HepG2 (cell line): Measurements from ENCODE around the gene KRT34.

Experiments
- CENPX ChIP-seq: sonication (generic); formaldehyde crosslinking; IDR thresholded peaks from 2 replicates; pipeline ENCODE4 v1.9.0; 2021; ENCODE audit warnings: mild to moderate bottlenecking, missing genetic modification reagents, moderate library complexity
- EEA1 ChIP-seq: sonication (generic); formaldehyde crosslinking; IDR thresholded peaks from 2 replicates; pipeline ENCODE4 v1.5.1; 2020; ENCODE audit warnings: mild to moderate bottlenecking, missing genetic modification reagents, borderline replicate concordance
- KLF9 ChIP-seq: IDR thresholded peaks from 2 replicates; pipeline ENCODE4 v1.6.1; 2016; ENCODE audit warnings: low read depth
- MXI1 ChIP-seq: IDR thresholded peaks from 3 replicates; pipeline ENCODE4 v1.6.1; 2012; ENCODE audit warnings: low read depth, low read length, inconsistent platforms, borderline replicate concordance
- NAIF1 ChIP-seq: sonication (generic); formaldehyde crosslinking; IDR thresholded peaks from 2 replicates; pipeline ENCODE4 v1.5.0; 2020; ENCODE audit warnings: mild to moderate bottlenecking, missing genetic modification reagents, borderline replicate concordance
- YY1 ChIP-seq: IDR thresholded peaks from 2 replicates; pipeline ENCODE4 v1.6.1; 2011; ENCODE audit warnings: low read length, low read depth, moderate library complexity, mild to moderate bottlenecking; ENCODE audit not compliant: insufficient read depth, insufficient replicate concordance
- ZFYVE20 ChIP-seq: sonication (generic); formaldehyde crosslinking; IDR thresholded peaks from 2 replicates; pipeline ENCODE4 v1.8.0; 2023; ENCODE audit warnings: low read depth, mild to moderate bottlenecking, moderate library complexity, missing genetic modification reagents, borderline replicate concordance
- ZNF75D ChIP-seq: sonication (generic); formaldehyde crosslinking; IDR thresholded peaks from 2 replicates; pipeline ENCODE4 v1.8.1; 2023; ENCODE audit warnings: missing genetic modification reagents, mild to moderate bottlenecking, borderline replicate concordance

GRCh38 chr17:41335747-41336146 lies 46.4 kb downstream of the KRT34 start:
- TF ChIP-seq ZFYVE20 (CRISPR knock-in tag) (no peak), EEA1 (CRISPR knock-in tag) (no peak), NAIF1 (CRISPR knock-in tag) (no peak), CENPX (no peak), YY1 (no peak), MXI1 (no peak), ZNF75D (CRISPR knock-in tag) (no peak), KLF9 (no peak)
